Fibroblast of peridontal ligament (primary cell): ENCODE measurements around the gene PYGM.
A peak's percentile ranks its signal among the peaks of the same experiment; 100 is the strongest.
"Not testable (repeated sequence)": the region's sequence is repeated elsewhere in the genome, so short reads cannot be mapped to it uniquely, and the experiment has no call there.

Experiments used
- DNase-seq: peaks from one replicate; pipeline ENCODE4 v3.0.0-alpha.2; 2010; ENCODE audit errors: extremely low read depth

PYGM gene

DNA sequence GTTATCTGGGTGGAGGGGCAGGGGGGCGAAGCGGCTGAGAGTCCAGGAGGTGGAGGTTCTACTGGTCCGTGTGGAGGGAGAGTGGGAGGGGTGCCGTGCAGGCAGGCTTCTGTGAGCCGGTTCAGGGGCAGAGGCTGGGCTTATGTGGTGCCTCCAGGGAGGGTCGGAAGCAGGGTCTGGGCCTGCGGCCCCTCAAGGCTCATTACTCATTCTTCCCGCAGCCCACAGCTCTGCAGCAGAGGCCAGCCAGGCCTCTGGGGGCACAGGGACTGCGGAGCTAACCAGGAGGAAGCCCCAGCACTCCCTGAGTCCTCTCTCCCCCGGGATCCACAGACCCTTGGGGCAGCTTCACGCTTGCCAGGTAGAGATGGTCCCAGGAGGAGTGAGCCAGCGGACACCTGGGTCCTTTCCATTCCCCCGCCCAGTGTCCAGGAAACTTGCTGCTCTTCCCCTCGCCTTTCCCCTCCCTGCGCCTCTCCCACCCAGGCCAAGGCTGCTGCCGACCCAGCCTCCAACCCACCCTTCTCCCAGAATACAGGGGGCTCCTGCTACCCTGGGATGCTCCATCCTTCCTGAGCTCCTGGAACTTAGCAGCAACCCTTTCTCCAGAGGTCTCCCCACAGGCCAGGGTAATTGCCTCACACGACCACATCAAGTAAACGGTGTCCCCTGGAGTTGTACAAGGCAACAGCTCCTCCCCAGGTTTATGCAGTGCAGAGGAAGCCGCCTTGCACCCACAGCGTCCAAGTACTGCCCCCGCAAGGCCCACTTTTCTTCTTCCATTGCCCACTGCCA lies 43.1 kb downstream of the PYGM start:
- DNase-seq: no peak

DNA sequence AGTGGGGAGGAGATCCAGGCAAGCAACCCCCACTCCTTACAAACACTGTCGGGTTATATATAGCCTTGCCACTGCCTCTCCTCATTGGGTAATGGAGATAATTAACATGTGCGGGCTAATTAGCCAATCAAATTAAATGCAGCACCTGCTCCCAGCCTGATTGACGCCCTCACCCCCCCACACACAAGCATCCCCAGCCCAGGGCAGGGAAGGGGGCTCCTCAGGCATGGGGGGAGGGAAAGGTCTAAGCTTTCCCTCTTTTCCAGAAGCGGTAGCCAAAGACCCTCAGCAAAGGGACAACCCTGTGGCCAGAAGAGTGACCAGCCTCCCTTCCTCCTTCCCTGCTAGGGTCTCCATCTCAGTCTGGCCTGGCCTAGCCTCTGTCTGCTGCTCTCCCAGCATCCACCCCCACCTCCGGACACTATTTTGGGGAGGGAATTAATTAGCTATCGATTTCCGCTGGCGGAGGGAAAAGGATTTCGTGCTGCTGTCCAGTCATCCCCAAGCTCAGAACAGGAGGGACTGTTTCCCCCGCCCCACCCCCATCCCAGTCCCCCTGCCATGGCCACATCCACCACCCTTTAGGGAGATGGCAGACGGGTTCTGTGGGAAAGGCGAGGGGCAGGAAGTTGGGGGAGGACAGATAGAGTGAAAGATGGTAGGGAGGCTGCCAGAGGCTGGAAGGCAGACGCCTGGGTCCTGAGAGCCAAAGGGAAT lies 43.9 kb downstream of the PYGM start:
- DNase-seq: no peak

DNA sequence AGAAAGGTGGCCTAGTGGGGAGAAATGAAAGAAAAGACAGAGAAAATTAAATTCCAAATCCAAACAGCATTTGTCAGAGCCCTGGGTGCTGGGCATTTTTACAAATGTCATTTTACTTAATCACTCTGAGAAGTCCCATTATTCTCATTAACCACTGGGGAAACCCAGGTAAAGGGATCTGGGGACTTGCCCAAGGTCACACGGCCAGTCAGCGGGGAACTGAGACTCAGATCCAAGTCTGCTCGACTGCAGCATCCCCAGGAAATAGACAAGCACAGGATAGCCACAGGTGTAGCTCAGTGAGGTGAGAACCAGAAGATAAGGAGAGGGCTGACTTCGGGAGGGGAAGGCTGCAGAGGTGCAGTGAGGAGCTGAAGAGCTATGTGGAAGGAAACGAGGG lies 44.7 kb downstream of the PYGM start:
- no peak for DNase-seq

DNA sequence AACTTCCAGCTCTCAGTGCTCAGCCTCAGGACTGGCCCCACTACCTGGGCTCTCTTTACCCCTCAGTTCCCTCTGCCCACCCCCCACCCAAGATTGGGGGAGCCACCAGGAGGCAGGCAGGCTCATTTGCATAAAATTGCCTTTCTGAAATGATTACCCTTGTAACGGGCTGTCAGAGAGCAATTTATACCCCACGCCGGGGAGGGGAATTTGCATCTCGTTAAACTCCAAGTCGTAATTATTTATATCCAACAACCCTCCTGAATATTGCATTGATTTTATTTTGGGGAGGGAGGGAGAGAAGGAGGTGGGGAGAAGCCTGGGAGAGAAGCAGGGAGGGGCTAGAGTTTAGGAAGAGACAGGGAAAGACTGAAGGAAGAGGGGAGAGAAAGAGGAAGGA lies 45.1 kb downstream of the PYGM start:
- DNase-seq: no peak

DNA sequence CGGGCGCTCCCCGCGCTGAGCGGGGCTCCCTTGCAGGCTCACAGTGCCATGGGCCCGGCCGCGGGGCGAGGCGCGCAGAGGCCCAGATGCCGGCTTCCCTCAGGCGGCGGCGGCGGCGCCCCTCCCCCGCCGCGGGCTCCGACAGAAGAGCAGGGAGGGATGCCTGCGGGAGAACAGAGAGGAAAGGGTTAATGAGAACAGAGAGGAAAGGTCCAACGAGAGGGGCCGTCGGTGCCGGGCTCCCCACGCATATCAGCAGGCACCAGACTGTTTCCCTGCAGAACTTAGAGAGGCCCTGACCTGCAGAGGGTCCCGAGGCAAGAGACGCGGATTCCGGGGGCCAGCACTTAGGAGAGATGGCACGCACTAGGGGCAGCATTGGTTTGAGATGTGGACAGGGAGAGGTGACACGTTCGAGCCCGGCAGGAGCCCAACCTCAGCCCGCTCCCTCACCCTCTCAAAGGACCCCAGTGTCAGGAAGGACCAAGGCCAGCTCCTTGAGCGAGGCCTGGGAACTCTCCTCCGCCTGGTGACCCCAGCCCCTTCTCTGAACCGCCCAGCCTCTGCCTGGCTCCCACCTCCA lies 45.9 kb downstream of the PYGM start:
- no peak for DNase-seq

DNA sequence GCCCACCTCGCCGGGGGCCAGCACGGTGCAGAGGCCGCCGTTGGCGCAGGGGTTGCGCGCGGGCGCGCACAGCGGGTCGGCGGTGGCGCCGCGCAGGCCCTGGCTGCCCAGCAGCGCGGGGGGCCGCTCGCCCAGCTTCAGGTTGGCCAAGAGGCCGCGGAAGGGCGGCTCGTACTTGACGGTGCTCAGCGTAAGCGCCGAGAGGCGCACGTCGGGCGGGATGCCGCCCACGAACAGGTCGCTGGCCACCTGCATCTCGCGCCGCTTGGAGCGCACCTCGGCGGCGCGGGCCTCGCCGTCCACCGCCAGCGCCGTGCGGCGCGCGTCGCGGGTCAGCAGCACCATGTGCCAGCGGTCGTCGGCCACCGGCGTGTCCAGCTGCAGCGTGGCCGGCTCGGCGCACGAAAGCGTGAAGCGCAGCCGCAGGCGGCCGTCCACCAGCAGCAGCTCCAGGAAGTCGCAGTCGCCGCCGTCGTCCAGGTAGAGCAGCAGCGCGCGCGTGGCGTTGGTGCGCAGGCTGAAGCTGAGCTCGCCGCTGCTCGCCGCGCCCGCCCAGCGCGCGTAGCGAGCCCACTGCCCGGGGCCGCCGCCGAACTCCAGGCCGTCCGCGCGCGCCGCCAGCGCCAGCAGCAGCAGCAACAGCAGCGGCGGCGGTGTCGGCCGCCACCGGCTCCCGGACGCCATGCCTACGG lies 46.6 kb downstream of the PYGM start:
- DNase-seq: peak; percentile 21

DNA sequence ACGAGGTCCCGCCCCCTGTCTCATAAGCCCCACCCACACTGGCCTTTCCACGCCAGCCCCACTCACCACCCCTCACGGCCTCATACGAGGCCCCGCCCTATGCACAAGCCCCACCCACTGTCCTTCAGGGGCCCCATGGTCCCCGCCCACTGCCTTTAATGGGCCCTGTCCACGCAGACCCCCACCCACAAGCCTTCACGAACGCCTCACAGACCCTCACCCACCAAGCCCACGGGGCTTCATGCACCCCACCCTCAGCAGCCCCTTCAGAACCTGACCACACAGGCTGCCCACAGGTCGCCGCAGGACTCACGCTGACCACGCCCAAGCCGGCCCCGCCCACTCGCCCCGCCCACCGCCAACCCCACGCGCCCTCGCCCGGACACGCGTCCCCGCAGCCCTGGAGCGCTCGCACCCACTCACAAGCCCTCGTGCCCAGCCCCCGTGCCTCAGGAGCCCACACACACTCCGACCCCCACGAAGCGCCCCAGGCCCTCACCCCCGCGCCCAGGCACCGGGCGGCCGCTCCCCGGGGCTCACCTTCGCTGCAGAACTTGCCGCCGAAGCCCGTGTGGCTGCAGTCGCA lies 47.3 kb downstream of the PYGM start:
- no peak for DNase-seq

DNA sequence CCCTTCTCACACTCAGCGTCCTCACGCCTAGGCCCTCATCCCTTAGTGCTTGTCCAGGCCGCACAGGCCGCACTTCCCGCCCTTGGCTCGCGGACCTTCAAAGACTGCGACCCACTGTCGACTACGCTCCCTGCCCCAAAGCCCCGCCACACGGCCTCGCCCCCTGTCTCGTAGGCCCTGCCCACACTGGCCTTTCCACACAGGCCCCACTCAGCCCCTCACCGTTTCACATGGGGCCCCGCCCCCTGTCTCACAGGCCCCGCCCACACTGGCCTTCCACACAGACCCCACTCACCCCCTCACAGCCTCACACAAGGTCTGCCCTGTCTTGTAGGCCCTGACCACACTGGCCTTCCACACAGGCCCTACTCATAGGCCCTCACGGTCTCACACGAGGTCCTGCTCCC lies 47.8 kb downstream of the PYGM start:
- no peak for DNase-seq

DNA sequence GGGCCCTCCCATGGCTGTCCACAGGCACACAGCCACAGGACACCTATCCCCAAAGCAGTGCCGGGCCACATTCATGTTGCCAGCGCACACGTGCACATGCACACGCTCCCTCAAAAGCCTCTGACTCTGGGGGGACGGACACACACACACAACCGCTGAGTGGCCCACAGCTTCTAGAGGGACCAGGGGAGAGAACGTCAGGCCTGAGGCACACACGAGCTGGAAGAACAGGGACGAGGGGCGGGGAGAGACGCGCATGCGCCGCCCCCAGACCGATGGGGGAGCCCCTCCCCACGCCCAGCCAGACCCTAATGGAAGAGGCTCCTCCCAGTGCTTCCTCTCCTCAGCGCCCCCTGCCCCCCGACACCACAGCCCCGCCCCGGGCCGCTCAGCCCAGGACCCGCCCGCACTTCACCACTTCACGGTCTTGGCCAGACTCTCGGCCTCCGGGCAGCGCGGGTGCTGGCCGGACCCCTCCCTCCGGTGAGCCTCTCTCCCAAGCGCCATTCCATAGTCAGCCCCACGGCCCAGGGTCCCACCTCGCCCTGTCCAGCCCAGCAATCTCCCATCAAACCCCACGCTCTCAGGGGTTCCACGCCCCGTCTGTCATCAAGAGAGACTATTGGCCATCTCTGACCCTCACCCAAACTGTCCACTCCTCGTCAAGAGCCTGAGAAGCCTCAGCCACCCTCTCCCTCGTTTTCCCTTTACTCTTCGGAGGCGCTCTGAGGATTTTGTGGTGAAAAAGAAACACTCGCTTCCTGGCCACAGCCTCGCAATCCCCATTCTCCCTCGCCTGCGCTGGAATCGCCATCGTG lies 48.4 kb downstream of the PYGM start:
- DNase-seq: no peak

DNA sequence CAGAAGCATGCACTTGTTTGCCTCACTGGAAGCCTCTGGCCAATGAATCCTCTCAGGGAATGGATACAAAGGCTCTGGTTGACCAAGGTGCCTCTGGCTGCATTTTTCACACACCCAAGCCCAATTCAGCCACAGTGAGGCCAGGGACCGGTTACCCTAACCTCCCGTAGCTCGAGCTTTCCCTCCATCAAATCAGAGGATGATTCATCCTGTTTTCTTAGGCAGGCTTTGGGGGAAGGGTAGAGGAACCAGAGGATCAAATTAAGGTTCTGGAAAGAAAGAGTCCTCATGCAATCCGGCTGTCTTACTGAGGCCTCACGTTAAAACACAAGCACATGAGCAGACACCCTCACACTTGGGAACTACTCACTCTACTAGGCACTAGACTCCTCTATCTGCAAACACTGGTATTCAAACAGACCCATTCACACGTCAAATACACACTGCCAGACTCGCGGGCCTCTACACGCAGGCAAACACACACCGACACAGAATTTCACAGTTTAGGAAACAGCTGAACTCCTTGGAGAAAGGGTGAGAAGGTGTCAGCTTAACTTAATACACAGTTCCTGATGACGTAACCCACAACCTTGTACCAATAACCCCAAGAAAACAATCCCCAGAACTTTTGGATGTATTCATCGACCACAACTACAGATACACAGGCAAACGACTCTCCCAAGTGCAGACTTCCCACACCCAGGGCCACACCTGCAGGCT lies 49.2 kb downstream of the PYGM start:
- peak; percentile 54 for DNase-seq

DNA sequence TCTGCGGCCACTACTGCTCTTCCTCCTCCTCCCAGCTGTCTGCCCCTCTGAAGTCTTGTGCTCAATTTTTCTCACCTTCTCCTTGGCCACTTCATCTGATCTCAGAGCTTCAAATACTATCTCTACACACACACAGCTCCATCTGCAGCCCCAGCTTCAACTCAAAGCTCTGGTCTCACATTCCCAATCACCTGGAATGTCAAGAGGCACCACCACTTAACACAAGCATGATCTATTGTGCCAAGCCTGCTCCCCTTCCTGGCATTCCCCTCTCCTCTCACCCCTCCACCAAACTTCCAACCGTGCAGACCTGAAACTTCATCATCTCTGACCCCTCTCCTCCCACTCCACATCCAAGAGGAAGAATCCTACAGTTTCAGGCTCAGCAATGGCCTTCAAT lies 54.3 kb downstream of the PYGM start:
- DNase-seq: no peak

DNA sequence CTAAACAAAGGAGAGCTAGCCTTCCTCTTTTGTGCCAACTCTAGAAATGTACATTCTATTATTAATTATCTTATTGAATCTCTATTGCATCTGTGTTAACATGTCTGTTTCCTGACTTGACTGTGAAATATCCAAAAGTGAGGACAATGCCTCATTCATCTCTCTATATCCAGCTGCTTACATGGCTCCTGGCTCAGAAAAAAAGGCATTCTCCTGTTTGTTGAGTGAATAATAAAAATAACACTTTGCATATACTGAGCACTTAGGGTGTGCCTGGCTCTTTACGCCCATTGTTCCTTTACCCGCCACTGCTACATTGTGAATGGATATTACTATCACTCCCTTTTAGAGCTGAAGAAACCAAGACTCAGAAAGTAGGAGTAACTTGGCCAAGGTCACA lies 56.7 kb downstream of the PYGM start:
- DNase-seq: no peak

DNA sequence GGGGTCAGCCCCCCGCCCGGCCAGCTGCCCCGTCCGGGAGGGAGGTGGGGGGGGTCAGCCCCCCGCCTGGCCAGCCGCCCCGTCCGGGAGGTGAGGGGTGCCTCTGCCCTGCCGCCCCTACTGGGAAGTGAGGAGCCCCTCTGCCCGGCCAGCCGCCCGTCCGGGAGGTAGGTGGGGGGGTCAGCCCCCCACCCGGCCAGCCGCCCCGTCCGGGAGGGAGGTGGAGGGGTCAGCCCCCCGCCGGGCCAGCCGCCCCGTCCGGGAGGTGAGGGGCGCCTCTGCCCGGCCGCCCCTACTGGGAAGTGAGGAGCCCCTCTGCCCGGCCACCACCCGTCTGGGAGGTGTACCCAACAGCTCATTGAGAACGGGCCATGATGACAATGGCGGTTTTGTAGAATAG lies 57.8 kb downstream of the PYGM start:
- not testable (repeated sequence) for DNase-seq

DNA sequence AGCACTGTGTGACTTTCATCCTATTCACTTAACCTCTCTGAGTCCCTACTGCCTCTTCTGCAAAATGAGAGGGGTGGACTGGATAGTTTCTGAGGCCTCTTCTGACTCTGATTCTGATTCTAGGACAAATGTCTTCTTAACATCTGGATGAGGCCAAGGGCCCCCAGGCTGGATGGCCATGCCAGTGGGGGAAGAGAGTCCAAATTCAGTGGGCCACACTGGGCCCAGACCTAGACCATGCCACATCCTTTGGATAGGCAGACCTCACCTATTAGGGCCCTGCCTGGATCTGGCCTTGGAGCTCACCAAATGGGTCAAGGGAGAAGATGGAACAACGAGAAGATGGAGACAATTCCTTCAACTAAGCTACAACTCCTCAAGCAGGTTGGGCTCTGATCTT lies 61.3 kb downstream of the PYGM start:
- no peak for DNase-seq

DNA sequence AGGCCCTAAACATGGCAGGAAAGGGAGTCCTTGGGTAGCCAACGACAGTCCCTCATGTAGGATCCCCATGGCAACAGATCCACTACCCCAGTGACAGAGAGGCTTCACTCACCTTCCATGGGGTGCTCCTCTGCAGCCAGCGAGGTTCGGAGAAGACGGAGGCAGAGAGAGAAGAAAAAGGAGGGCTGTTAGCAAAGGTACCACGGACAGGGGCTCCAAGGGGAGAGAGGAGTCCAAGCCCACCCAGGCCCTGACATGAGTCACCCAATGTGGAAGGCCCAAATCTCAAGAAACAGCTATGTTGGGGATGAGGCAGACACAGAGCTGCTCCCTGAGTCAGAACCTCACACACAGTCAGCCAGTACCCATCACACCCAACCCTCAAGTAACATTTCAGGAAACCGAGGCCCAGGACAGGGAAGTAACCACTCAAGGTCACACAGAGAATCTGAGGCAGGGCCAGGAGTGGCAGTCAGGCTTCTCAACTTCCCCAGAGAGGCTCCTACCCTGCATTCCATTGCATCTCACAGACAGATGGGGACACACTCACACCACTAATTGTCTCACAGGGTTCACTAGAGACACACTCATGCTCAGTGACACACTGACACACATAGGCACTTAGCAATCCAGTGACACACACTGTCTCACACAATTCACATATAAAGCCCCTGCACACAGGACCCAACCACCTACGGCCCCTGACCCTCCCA lies 62.0 kb downstream of the PYGM start:
- no peak for DNase-seq
